Eye (tissue), 1 donor: Measurements from ENCODE around the gene TWSG1.
"Not testable (repeated sequence)": the region's sequence is repeated elsewhere in the genome, so short reads cannot be mapped to it uniquely, and the experiment has no call there.

Experiments
- DNase-seq: peaks from one replicate; pipeline ENCODE4 v3.0.0-alpha.2; 2015

TWSG1 gene

DNA sequence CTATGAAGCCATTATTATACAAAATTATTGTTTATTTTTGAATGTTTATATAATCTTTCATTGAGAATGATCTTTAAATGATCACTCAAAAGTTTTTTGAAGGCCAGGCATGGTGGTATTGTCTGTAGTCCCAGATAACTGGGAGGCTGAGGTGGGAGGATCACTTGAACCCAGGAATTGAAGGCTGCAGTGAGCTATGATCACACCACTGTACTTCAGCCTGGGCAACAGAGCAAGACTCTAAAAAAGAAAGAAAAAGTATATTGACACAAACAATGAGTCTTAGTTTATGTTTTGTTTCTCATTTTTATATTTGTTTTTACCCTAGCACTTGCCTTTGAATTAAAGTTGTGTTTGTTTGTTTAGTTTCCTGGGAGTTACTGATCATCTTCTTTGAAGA, 2.3 kb downstream of the TWSG1 start:
- DNase-seq: no peak

DNA sequence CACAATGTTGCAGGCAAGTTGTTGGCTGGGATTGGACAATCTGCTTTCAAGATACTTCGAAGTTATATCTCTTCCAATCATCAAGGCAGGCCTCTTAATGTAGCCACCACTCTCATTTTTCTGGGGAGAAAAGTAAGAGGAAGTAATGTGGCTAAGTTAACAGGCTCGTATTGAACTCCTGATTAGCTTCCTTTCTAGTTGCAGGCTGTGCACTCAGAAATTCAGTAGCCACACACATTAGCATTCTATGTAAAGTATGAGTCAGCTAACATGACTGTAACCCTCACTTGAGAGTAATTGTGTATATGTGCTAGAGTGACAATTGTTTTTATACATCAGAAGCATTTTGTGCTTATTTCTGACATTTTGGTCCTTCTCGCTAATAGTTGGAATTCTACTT, 3.3 kb downstream of the TWSG1 start:
- no peak for DNase-seq

DNA sequence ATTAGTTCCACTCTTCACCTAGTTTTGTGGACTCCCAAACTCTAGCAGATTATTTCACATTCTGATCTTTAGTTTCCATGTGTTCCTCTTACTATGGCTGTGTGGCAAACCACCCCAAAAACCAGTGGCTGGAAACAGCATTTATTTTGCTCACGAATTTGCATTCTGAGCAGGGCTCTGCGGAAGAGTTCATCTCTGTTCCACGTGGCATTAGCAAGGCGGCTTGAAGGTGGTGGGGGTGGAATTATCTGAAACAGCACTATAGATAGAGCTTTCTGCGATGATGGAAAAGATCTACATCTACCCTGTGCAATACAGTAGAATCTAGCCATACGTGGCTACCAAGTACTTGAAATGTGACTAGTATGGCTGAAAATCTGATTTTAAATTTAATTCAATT, 5.9 kb downstream of the TWSG1 start:
- DNase-seq: no peak

DNA sequence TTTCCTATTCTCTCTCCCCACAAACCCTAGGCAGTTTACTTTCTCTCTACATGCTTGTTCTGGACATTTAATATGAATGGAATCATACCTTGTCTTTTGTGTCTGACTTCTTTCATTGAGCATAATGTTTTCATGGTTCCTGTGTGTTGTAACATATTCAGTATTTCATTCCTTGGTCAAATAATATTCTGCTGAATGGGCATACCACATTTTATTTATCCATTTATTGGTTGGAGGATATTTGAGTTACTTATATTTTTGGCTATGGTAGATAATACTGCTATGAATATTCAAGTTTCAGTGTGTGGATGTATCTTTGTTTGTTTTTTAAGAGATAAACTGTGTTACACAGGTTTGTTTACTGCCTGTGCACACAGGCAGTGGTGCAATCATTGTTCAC, 9.0 kb downstream of the TWSG1 start:
- DNase-seq: no peak

DNA sequence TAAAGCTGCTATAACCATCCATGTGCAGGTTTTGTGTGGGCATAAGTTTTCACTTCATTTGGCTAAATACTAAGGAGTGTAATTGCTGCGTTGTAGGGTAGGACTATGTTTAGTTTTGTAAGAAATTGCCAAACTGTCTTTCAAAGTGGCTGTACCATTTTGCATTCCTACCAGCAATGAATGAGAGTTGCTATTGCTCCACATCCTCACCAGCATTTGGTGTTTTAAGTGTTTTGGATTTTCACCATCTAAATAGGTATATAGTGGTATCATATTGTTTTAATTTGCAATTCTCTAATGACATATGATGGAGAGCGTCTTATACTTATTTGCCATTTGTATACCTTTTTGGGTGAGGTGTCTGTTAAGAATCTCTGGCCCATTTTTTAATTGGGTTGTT, 12.2 kb downstream of the TWSG1 start:
- no peak for DNase-seq

DNA sequence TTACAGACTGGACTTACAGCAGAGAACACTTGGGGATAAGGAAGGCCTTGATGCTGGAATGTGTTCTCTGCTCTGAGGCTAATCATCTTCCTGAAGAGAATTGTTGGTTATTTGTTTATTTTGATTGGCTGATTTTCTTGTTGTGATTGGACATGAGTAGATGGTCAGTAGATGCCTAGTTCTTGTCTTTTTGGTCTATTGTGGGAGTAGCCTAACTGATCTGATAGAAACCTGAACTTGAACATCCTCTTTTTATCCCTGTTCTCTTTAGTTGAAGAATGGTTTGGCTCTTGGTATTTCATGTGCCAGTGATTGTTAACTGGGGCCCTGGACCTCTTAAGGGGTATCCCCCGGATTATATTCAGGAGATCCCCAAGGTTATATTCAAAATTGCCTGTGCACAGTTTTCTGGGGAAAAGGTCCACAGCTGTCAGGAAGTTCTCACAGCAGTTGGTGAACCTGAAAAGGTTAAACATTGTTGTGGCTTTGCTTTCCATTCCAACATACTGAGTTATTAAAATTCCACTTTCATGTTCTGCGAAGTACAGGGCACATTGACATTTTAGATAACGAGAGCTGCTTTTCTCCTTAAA, 13.6 kb downstream of the TWSG1 start:
- no peak for DNase-seq

DNA sequence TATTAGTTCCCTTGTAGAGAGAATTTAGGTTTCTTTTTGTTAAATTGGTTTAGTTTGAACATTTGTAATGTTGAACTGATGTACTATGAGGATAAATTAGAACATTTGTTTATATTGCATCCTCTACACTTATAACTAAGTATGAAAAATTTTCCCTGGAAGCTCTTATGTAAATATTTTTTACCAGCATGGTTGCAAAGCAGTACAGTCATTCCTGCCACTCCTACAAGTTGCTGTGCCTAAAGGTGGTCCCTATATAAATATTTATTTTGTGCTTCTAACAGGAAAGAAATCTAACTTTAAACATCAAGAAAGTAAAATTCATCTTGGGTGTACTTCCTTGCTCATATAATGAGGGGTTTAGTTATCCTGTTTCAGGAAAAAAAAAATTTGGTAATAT, 14.2 kb downstream of the TWSG1 start:
- no peak for DNase-seq

DNA sequence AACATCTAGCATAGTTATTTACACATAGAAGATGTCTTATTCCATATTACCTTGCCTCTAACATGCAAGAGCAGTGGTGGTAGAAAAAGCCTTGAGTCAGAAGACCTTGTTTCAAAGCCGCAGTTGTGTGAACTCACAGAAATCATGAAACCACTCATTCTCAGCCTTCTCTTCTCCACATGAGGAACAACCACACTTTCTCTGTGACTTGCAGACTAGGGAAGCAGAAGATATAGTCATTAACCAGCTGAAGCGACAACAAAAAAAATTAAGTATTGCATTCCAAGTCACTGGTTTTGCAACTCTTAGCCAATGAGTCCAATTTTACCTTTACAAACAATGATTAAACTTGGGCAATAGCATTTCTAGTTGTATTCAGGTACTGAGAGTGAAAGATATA, 19.0 kb downstream of the TWSG1 start:
- no peak for DNase-seq

DNA sequence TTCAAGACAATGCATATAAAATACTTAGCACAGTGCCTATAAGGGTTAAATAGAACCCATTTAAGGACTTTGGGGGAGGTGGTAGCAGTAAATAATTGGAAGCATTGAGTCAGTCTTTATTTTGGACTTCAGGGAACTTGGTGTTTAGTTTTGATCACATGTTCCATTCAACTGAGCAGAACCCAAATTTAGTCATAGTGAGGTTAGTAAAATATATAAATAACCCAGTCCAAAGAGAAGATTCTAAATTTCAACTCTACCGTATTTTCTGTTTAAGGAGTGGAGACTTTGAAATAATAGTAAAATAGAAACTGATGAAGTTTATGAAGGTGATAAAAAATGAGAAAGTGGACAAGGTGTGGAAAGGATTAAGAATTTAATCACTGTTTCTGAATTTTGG, 19.7 kb downstream of the TWSG1 start:
- DNase-seq: no peak

DNA sequence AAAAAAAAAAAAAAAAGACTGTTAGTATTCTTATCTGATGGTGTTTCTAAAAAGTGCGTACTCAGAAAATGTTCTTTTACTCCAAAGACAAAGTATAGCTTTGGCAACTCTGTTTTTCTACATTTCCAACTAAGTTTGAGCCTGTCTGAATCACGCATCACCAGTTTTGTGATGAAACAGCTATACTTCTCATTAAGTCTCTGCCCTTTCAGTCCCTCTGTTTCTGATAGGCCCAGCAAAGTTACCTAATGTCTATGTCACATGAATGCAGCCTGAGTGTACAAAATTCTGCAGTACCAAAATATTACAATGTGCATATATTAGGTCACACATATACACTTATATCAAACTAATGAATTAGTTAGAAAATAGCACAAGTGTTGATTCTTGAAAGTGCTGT, 22.4 kb downstream of the TWSG1 start:
- DNase-seq: no peak

DNA sequence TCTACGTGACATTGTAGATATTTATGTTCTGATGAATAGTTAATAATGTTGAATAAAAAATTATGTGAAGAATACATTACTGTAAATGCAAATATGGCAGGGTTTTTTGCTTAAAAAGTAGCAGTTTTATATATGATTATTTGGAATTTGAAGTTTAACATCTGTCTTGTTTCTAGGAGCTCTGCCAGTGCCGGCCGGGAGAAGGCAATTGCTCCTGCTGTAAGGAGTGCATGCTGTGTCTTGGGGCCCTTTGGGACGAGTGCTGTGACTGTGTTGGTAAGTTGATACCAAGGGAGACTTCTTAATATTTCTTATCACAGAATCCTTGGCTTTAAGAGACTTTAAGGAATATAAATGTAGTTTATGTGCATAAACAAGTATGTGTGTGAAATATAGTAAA, 25.2 kb downstream of the TWSG1 start:
- DNase-seq: no peak

DNA sequence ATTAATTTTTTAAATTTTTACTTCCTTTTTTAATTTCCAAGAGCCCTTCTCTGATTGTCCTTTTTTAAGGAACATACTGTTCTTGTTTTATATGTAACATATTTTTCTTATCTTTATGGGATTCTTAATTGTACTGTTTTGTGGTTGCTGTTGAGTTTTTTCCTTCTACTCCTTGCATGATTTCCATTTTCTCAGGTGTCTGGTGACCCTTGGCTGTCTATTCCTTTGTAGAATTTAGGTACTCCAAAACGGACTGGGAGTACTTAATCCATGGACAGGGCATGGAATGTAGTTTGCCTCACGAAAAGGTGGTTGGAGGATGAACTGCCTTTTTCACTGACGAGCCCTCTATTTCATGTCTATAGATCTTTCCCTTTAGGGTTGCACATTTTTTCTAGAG, 26.6 kb downstream of the TWSG1 start:
- DNase-seq: no peak

DNA sequence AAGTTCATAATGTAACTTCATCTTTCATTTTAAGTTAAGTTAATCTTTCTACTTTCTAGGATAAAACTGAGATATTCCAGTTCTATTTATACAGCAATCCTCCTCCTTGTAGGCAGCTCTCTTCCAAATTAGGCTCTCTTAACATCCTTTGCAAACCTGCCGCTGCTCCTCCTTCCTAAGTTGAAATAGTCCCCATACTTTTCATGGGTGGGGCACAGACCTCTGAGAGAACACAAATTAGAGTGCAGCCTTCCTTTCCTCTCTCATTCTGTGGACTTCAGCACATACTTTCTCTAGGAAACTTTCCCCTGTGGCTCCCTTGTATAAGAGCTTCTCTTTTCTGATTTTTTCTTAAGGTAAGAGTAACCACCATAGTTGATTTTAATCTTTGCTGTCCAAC, 28.3 kb downstream of the TWSG1 start:
- peak; percentile 8 for DNase-seq

DNA sequence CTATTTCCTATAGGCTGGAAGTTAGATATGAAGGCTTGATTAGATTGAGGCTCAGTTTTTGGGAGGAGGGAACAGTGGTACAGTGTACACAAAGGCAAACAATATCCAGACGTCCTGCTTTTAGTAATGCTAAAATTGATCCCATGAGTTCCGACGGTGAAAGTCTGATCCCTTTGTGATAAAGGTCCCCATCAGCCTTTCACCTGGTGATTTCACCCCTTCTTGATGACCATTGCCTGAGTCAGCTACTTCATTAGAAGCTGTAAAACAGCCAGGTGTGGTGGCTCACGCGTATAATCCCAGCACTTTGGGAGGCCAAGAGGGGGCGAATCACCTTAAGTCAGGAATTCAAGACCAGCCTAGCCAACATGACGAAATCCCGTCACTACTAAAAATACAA, 29.7 kb downstream of the TWSG1 start:
- DNase-seq: no peak

DNA sequence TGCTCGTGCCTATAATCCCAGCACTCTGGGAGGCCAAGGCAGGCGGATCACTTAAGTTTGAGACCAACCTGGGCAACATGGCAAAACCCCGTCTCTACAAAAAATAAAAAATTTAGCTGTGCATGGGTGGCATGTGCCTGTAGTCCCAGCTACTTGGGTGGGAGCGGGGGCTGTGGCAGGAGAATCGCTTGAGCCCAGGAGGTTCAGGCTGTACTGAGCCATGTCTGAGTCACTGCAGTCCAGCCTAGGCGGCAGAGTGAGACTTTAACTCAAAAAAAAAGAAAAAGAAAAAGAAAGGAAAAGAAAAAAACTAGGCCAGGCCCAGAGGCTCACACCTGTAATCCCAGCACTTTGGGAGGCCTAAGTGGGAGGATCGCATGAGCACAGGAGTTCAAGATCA, 30.8 kb downstream of the TWSG1 start:
- DNase-seq: no peak

DNA sequence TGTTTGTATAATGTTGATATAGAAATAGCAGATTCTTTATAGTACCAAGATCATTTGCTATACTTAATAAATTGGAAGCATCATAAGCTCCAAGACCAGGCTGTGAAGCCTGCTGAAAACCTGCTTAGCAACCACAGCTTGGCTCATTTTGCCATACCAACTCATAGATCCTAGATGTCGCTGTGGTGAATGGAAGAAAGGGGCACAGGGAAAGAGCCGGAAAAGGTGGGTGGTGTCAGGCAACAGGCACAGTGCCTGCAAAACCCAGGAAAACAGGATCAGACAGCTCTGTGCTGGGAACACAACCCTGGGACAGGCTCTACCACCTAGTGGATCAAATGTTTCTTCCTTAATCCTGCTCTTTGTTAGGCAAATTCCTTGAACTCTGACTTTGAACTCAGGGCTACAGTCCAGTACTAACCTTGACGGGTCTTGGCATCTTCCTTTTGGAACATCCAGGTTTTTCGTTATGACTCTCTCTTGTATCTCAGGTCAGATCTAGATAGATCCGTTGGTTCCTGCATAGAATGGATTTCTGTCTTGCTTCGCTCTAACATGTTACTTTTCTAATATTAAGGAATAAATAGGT, 31.6 kb downstream of the TWSG1 start:
- peak; percentile 73 for DNase-seq

DNA sequence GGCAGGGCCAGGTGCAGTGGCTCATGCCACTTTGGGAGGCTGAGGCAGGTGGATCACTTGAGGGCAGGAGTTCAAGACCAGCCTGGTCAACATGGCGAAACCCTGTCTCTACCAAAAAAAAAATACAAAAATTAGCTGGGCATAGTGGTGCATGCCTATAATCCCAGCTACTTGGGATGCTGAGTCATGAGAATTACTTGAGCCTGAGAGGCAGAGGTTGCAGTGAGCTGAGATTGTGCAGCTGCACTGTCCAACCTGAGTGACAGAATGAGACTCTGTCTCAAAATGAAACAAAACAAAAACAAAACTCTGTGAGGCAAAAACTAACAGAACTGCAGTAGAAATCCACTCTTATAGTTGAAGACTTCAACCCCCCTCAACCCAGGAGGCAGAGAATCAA, 38.7 kb downstream of the TWSG1 start:
- DNase-seq: not testable (repeated sequence)

DNA sequence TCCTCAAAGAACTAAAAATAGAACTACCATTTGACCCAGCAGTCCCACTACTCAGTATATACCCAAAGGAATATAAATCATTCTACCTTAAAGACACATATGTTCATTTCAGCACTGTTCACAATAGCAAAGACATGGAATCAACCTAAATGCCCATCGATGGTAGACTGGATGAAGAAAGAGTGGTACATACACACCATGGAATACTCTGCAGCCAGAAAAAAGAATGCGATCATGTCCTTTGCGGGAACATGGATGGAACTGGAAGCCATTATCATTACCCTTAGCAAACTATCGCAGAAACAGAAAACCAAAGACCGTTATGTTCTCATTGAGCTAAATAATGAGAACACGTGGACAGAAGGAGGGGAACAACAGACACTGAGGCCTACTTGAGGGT, 44.5 kb downstream of the TWSG1 start:
- no peak for DNase-seq

DNA sequence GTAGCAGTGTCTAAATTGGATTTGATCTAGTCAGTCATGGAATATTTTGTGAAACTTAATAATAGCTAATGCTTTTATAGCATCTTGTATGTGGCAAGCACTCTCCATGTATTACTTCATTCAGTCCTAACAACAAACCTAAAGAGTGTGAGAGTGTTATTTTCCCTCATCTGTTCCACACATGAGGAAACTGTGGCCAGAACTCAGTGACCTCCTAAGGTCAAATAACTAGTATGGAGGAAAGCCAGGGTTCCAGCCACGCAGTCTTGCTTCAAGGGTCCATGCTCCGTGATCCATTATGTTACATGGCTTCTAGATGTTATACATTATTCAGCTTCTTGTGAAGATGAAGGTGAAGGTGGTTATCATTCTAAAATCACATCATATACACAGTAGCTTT, 45.5 kb downstream of the TWSG1 start:
- peak; percentile 6 for DNase-seq

DNA sequence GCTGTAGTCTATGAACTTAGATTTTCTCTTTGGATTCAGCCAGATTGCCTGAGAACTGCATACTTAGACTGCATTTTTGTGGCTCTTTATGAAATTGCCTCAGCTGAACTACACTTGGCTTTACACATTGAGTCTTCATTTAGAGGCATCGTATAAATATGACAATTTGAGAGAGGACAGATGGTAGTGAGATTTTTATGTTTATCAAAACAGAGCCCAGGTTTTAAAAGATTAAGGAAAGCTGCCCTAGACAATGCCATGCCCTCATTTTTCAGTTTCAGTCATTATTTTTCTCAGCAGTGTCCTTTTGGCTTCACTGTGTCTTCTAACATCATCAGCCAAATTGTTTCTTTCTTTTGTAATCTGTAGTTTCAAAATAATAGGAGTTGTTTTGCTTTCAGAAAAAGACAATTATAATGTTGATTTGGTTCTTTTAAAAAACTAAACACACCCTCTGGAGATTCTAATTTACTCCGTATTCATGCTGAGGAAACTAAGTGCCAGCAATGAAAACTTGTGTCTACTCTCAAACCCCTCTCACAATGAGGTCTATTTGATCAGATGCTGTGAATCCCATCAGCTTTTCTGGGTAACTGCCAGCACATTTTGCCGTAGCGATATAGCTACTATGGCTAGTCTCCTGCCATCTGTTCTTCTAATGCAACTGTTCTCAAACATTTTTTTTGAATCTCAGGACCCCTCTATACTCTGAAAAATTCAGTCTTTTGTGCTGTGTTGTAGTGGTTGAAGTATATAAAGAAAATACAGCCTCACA, 46.2 kb downstream of the TWSG1 start:
- DNase-seq: peak; percentile 72

DNA sequence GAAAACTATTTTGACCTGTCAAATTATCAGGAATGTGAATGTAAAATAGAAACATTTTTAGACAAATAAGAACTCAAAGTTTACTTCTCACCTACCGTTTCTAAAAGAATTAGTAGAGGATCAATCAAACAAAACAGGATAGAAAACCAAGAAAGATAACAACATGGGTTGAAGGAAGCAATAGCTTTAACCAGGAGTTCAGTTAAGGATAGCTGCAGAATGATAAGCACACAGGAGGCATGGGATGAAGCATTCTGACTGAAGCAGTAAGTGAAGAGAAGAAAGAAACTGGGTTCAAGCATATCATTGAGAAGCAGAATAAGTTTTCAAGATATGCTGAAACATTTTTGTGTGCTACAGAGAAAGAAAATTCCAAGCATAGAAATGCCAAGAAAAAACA, 52.3 kb downstream of the TWSG1 start:
- no peak for DNase-seq

DNA sequence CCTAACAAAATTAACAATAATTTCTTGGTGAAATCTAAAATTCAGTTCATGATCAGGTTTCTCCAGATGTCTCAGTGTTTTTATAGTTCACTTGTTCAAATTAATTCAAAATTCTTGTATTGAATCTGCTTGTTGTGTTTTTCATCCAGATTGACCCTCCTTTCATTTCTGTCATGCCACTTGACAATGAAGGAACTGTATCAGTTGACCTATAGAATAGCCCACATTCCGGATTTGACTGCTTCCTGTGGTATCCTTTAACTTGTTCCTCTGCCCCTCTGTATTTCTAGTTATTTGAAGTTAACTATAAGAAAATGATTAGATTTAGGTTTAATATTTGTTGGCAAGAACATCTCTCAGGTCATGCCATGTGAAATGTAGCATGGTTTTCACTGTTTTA, 53.3 kb downstream of the TWSG1 start:
- DNase-seq: no peak

DNA sequence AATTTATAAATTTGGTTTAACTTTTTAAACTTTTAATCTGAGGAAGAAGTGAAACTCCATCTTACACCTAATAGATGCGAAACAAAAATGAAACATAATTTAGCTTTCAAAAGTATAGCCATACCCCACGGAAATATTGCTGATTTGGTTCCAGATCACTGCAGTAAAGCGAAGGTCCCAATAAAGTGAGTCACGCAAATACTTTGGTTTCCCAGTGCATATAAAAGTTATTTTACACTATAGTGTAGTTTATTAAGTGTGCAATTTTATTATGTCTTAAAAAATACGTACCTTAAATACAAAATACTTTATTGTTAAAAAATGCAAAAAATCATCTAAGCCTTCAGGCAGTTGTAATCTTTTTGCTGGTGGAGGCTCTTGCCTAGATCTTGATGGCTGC, 55.1 kb downstream of the TWSG1 start:
- DNase-seq: no peak

DNA sequence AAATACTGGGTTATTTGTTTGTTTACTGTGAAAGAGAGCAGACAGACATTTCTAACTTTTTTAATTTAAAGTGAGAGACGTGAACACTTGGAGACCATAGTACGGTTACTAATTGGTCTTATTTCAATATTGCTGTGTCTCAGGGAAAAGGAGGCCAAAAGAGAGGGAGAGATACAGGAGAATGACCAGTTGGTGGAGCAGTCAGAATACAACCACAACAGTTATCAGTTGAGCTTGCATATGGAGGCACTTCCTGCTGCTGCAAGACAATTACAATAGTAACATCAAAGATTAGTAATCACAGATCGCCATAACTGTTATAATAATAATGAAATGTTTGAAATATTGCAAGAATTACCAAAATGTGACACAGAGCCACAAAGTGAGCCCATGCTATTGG, 58.2 kb downstream of the TWSG1 start:
- no peak for DNase-seq

DNA sequence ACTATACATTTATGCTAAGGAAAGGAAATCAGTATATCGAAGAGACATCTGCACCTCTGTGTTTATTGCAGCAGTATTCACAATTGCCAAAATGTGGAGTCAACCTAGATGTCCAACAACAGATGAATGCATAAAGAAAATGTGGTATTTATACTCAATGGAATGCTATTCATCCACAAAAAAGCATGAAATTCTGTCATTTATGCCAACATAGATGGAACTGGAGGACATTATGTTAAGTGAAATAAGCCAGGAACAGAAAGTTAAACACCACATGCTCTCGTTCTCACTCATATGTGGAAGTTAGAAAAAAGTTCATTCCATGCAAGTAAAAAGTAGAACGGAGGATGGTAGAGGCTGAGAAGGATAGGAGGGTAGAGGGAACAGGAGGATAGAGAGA, 59.5 kb downstream of the TWSG1 start:
- DNase-seq: no peak
